Measurements from ENCODE around the gene TCIRG1. TPM values are rescaled to one million over a fixed set of nuclear protein-coding genes. Genes with fewer than 3 reads are reported as not detected.

The TCIRG1 gene
- polyA plus RNA-seq, 1 experiment: 26.5 TPM

DNA sequence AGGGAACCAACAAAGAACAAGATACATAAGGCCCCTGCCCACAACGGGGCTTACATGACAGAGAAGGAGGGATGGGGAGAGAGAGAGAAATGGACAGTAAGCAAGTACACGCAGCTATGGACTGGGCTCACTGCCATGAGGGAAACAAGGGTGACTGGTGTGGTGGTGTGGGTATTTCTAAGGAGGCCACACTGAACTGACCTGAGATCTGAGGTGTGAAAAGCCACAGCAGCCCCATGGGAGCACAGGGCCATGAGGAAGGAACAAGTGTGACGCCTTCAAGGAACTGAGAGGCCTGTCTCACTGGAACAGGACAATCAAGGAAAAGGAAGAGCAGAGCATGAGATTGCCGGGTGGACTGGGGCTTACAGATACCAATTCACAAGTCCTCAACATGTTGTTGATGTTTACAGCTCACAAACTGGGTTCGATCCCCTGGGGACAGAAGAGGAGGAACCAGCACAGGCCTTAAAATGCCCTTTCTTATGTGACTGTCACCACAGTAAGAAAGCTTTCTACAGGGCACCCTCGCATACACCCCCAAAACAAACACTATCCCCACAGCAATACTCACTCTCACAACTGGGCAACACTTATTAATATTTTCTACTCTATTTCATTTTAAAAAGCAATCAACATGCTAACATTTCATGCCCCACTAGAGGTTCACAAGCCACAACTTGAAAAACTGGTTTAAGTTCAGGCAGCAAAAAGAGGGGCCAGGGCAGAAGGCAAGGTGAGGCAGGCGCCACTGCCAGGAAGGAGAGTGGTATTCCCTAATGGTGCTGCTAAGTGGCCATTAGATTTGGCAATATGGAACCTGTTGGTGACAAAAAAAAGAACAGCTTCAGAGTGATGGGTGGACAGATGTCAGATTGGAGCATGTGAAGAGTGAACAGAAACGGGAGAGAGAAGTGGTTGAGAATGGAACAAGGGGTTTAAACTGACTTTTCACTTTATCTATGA lies 39.1 kb downstream of the TCIRG1 start:
- CTCF ChIA-PET: no interaction called here
- TF ChIP-seq, protein P1, sequence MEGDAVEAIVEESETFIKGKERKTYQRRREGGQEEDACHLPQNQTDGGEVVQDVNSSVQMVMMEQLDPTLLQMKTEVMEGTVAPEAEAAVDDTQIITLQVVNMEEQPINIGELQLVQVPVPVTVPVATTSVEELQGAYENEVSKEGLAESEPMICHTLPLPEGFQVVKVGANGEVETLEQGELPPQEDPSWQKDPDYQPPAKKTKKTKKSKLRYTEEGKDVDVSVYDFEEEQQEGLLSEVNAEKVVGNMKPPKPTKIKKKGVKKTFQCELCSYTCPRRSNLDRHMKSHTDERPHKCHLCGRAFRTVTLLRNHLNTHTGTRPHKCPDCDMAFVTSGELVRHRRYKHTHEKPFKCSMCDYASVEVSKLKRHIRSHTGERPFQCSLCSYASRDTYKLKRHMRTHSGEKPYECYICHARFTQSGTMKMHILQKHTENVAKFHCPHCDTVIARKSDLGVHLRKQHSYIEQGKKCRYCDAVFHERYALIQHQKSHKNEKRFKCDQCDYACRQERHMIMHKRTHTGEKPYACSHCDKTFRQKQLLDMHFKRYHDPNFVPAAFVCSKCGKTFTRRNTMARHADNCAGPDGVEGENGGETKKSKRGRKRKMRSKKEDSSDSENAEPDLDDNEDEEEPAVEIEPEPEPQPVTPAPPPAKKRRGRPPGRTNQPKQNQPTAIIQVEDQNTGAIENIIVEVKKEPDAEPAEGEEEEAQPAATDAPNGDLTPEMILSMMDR (IDR thresholded peaks at IDR 0.05; ENCODE audit: low read depth, low read length): no peak
- no peak overlapping the region for H3K4me3 ChIP-seq (ENCODE audit: low read depth, low read length)
- no peak for DNase-seq (ENCODE audit: low read depth, low spot score)
- POLR2A ChIA-PET: no interaction called here
- H3K27me3 ChIP-seq (ENCODE audit: control insufficient read depth, insufficient read depth, low read length): no peaks in the 10 kb centered on the region
- H3K9me3 ChIP-seq (ENCODE audit: control insufficient read depth, insufficient read depth, low read length): no peaks in the 10 kb centered on the region
- no peak overlapping the region for H3K27ac ChIP-seq (ENCODE audit: low read depth, low read length)

DNA sequence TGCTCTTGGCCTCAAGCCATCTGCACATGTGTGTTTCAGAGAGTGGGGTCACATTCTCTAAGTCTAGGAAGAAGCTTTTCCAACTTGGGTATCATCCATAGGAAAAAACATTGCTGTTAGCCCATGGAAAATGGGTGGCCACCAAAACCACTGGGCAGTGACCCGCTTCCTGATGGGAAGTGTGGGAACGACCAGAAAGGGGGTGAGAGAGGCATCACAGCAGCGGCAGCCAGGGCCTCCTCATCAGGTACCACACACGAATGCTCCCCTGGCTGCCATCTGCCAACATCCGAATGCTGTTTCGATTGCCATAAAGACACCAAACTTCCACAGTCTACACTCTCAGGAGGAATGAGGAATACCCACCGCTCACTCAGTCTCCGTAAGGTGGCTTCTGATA lies 42.0 kb downstream of the TCIRG1 start:
- H3K9me3 ChIP-seq (ENCODE audit: control insufficient read depth, insufficient read depth, low read length): no peaks in the 10 kb centered on the region
- H3K27me3 ChIP-seq (ENCODE audit: control insufficient read depth, insufficient read depth, low read length): no peaks in the 10 kb centered on the region
- TF ChIP-seq, protein P1 (IDR thresholded peaks at IDR 0.05; ENCODE audit: low read depth, low read length): no peak
- no peak for DNase-seq (ENCODE audit: low read depth, low spot score)
- no peak overlapping the region for H3K4me3 ChIP-seq (ENCODE audit: low read depth, low read length)
- H3K27ac ChIP-seq (ENCODE audit: low read depth, low read length): no peak overlapping the region
- POLR2A ChIA-PET: no interaction called here
- CTCF ChIA-PET: no interaction called here

DNA sequence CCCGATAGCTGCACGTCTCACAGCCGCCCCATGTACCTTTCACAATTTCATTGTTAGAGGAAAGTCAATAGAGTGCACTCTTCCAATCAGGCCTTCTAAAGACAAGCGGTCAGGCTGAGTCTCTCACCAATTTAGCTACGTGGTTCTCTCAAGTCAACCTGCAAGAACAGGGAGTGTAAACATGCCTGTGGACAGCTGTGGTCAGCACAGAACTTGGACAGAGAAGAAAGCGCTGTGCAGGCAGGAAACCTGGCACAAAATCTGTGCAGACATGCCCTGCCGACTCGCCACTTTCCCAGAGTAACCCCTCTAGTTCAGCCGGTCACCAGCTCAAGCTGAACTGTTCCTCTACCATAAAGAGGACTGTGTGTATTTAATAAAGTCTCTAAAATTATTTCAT lies 42.9 kb downstream of the TCIRG1 start:
- POLR2A ChIA-PET: no interaction called here
- DNase-seq (ENCODE audit: low read depth, low spot score): no peak
- H3K4me3 ChIP-seq (ENCODE audit: low read depth, low read length): no peak overlapping the region
- TF ChIP-seq, protein P1 (IDR thresholded peaks at IDR 0.05; ENCODE audit: low read depth, low read length): no peak
- no peaks in the 10 kb centered on the region for H3K9me3 ChIP-seq (ENCODE audit: control insufficient read depth, insufficient read depth, low read length)
- no peaks in the 10 kb centered on the region for H3K27me3 ChIP-seq (ENCODE audit: control insufficient read depth, insufficient read depth, low read length)
- CTCF ChIA-PET: no interaction called here
- no peak overlapping the region for H3K27ac ChIP-seq (ENCODE audit: low read depth, low read length)

DNA sequence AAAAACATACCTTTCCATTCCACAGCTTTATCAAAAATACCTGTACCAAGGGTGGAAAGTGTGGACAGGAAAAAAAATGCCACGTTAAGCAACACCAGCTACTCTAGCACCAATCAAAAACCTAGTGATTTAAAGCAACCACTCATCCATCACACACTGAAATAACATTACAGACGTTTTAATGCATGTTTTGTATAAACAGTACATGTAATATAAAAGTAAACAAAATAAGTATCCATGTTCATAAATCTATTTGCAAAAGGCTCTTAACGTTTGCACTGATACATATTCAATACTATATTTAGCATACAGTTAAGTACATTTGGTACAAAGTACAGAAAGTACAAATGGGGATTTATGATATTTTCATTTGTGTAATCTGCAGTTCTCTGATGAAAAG lies 43.7 kb downstream of the TCIRG1 start:
- ChIA-PET CTCF (no interaction called here), POLR2A (interaction anchor here (0.6 kb wide), 1 partner anchor 31 kb away, joined by 4 read pairs; no protein-coding TSS in a partner anchor)
- Histone ChIP-seq H3K9me3 (ENCODE audit: control insufficient read depth, insufficient read depth, low read length) (no peaks in the 10 kb centered on the region), H3K27me3 (ENCODE audit: control insufficient read depth, insufficient read depth, low read length) (no peaks in the 10 kb centered on the region), H3K27ac (ENCODE audit: low read depth, low read length) (no peak overlapping the region), H3K4me3 (ENCODE audit: low read depth, low read length) (no peak overlapping the region)
- DNase-seq (ENCODE audit: low read depth, low spot score): no peak
- TF ChIP-seq, protein P1 (IDR thresholded peaks at IDR 0.05; ENCODE audit: low read depth, low read length): no peak

DNA sequence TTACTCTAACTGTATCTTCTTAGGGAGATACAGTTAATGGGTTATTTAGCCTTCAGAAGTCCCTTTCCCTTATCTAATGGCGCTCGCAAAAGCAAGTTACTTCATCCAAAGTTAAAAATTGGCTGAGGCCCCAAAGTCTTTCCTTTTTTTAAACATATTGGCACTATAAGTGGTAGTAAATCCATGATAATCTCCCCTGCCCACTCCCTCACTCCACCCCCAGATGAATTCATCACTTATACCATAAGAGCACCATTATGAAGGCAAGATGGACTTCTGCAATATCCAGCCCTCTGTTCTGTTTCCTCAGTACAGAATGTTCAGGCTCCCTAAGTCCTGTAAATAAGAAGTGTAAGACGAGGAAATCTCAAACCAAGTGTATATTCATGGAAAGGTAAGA lies 44.7 kb downstream of the TCIRG1 start:
- POLR2A ChIA-PET: no interaction called here
- no peaks in the 10 kb centered on the region for H3K9me3 ChIP-seq (ENCODE audit: control insufficient read depth, insufficient read depth, low read length)
- no peak overlapping the region for H3K4me3 ChIP-seq (ENCODE audit: low read depth, low read length)
- H3K27ac ChIP-seq (ENCODE audit: low read depth, low read length): no peak overlapping the region
- TF ChIP-seq, protein P1 (IDR thresholded peaks at IDR 0.05; ENCODE audit: low read depth, low read length): no peak
- no peak for DNase-seq (ENCODE audit: low read depth, low spot score)
- no peaks in the 10 kb centered on the region for H3K27me3 ChIP-seq (ENCODE audit: control insufficient read depth, insufficient read depth, low read length)
- CTCF ChIA-PET: no interaction called here

Measured in AG04450 (cell line).